H1 (cell line): ENCODE measurements around the gene IL21R. TPM values are rescaled to one million over a fixed set of nuclear protein-coding genes. Genes with fewer than 3 reads are reported as not detected.
A peak's percentile ranks its signal among the peaks of the same experiment; 100 is the strongest.

ENCODE experiments used
- CTCF ChIA-PET: fragments of 300-600 bp; sonication (Branson Sonifier 250); formaldehyde crosslinking; loops from one replicate; lab custom pipeline; 2021; ENCODE audit not compliant: partially characterized antibody; lab: Charles Lee
- POLR2A ChIA-PET: fragments of 300-600 bp; sonication (Branson Sonifier 250); formaldehyde crosslinking; loops from one replicate; lab custom pipeline; 2021; ENCODE audit warnings: inconsistent platforms; ENCODE audit not compliant: partially characterized antibody; lab: Charles Lee
- DNase-seq, 2 experiments: peaks; one replicate each; pipeline versions ENCODE4 v3.0.0 to v3.0.0-alpha.2; 2010 to 2022; ENCODE audit warnings: low spot score in 2 of 2, low read depth in 1 of 2, mixed read lengths in 1 of 2
- FAIRE-seq: peaks from 2 replicates; lab custom pipeline; 2011; peaks lifted over from hg19 to GRCh38; lab: Jason Lieb, UNC
- H2AFZ ChIP-seq: 2 replicates; pipeline ENCODE4 v1.8.1; 2012; ENCODE audit warnings: low read length, inconsistent platforms
- H2AK5ac ChIP-seq: 2 replicates; pipeline ENCODE4 v1.6.1; 2013; ENCODE audit warnings: low read depth, low read length
- H2BK120ac ChIP-seq: replicated peaks from 2 replicates; pipeline ENCODE3; 2013; ENCODE audit warnings: low read depth, low read length, inconsistent platforms
- H2BK12ac ChIP-seq: 2 replicates; pipeline ENCODE4 v1.6.1; 2013; ENCODE audit warnings: low read depth, low read length
- H2BK15ac ChIP-seq: 2 replicates; pipeline ENCODE4 v1.6.1; 2013; ENCODE audit warnings: low read length
- H2BK20ac ChIP-seq: 2 replicates; pipeline ENCODE4 v1.6.1; 2013; ENCODE audit warnings: low read length
- H2BK5ac ChIP-seq: 2 replicates; pipeline ENCODE4 v1.6.1; 2013; ENCODE audit warnings: low read depth, low read length
- H3K14ac ChIP-seq: 2 replicates; pipeline ENCODE4 v1.6.1; 2013; ENCODE audit warnings: inconsistent platforms; ENCODE audit not compliant: insufficient read length
- H3K18ac ChIP-seq: 2 replicates; pipeline ENCODE4 v1.6.1; 2013; ENCODE audit warnings: low read length; ENCODE audit errors: extremely low read depth
- H3K23ac ChIP-seq: 2 replicates; pipeline ENCODE4 v1.6.1; 2013; ENCODE audit warnings: inconsistent platforms; ENCODE audit not compliant: insufficient read length
- H3K23me2 ChIP-seq: 2 replicates; pipeline ENCODE4 v1.6.1; 2013; ENCODE audit warnings: low read depth, low read length
- H3K27ac ChIP-seq: 2 replicates; pipeline ENCODE4 v1.6.1; 2011; ENCODE audit warnings: low read depth, low read length, inconsistent platforms
- H3K27me3 ChIP-seq, 4 experiments: replicated peaks in 1 of 4; 1 replicate in 1 of 4; 2 replicates in 3 of 4; pipeline versions ENCODE4 v1.6.1 to v1.8.1; 2011 to 2013; ENCODE audit warnings: low read length in 3 of 4, mild to moderate bottlenecking in 3 of 4, inconsistent platforms in 2 of 4, mixed read lengths in 2 of 4, moderate library complexity in 1 of 4; ENCODE audit not compliant: control insufficient read depth in 3 of 4, insufficient read depth in 3 of 4; ENCODE audit errors: extremely low read depth in 1 of 4
- H3K36me3 ChIP-seq, 4 experiments: 2 replicates each; pipeline versions ENCODE4 v1.6.1 to v1.8.1; 2011 to 2013; ENCODE audit warnings: mild to moderate bottlenecking in 4 of 4, low read length in 3 of 4, moderate library complexity in 2 of 4, control low read depth in 1 of 4, inconsistent platforms in 1 of 4; ENCODE audit not compliant: insufficient read depth in 4 of 4, control insufficient read depth in 2 of 4
- H3K4ac ChIP-seq: replicated peaks from 2 replicates; pipeline ENCODE3; 2013; ENCODE audit warnings: low read length, low read depth, mixed read lengths, inconsistent platforms; ENCODE audit not compliant: insufficient read length
- H3K4me1 ChIP-seq, 4 experiments: replicated peaks in 1 of 4; 1 replicate in 1 of 4; 2 replicates in 3 of 4; pipeline versions ENCODE4 v1.6.1 to v1.8.1; 2011 to 2013; ENCODE audit warnings: low read length in 3 of 4, inconsistent platforms in 2 of 4, mixed read lengths in 1 of 4; ENCODE audit not compliant: insufficient read depth in 4 of 4, control insufficient read depth in 3 of 4
- H3K4me2 ChIP-seq, 2 experiments: 2 replicates each; pipeline versions ENCODE4 v1.6.1 to v1.8.1; 2011 to 2013; ENCODE audit warnings: low read depth in 2 of 2, low read length in 2 of 2, control low read depth in 1 of 2, inconsistent platforms in 1 of 2, mild to moderate bottlenecking in 1 of 2; ENCODE audit not compliant: insufficient read depth in 1 of 2
- H3K4me3 ChIP-seq, 4 experiments: fragments of 200-600, 300-600 bp in 1 of 4; sonication (generic), shearing (Covaris generic), sonication (Bioruptor Twin) in 1 of 4; 2 replicates each; pipeline versions ENCODE4 v1.5.1 to v1.8.1; 2011 to 2016; ENCODE audit warnings: low read length in 4 of 4, low read depth in 3 of 4, control low read depth in 2 of 4, inconsistent platforms in 2 of 4, mild to moderate bottlenecking in 2 of 4, mixed read lengths in 1 of 4, moderate library complexity in 1 of 4; ENCODE audit not compliant: insufficient read depth in 2 of 4; ENCODE audit errors: extremely low read depth in 1 of 4
- H3K56ac ChIP-seq: replicated peaks from 2 replicates; pipeline ENCODE3; 2013; ENCODE audit warnings: low read depth, mild to moderate bottlenecking, mixed read lengths, low read length, inconsistent platforms; ENCODE audit not compliant: insufficient read length
- H3K79me1 ChIP-seq: 2 replicates; pipeline ENCODE4 v1.6.1; 2013; ENCODE audit warnings: low read depth, low read length, control low read depth
- H3K79me2 ChIP-seq, 2 experiments: 2 replicates each; pipeline versions ENCODE4 v1.6.1 to v1.8.1; 2012 to 2013; ENCODE audit warnings: low read length in 2 of 2, mild to moderate bottlenecking in 2 of 2, inconsistent platforms in 1 of 2; ENCODE audit not compliant: insufficient read depth in 2 of 2, control insufficient read depth in 1 of 2
- H3K9ac ChIP-seq, 4 experiments: replicated peaks in 1 of 4; 1 replicate in 1 of 4; 2 replicates in 3 of 4; pipeline versions ENCODE4 v1.6.1 to v1.8.1; 2011 to 2013; ENCODE audit warnings: low read depth in 3 of 4, low read length in 3 of 4, control low read depth in 2 of 4, mild to moderate bottlenecking in 2 of 4, moderate library complexity in 2 of 4, inconsistent platforms in 1 of 4; ENCODE audit errors: extremely low read depth in 1 of 4
- H3K9me3 ChIP-seq, 2 experiments: 2 replicates each; pipeline versions ENCODE4 v1.6.1 to v1.8.1; 2012 to 2013; ENCODE audit warnings: mild to moderate bottlenecking in 2 of 2, moderate library complexity in 2 of 2, control low read depth in 1 of 2, inconsistent platforms in 1 of 2, low read depth in 1 of 2, low read length in 1 of 2, mixed read lengths in 1 of 2; ENCODE audit not compliant: insufficient read depth in 2 of 2
- H4K20me1 ChIP-seq, 2 experiments: replicated peaks in 1 of 2; 2 replicates each; pipeline versions ENCODE3 to v1.8.1; 2011 to 2013; ENCODE audit warnings: inconsistent platforms in 2 of 2, low read length in 2 of 2, mild to moderate bottlenecking in 1 of 2; ENCODE audit not compliant: insufficient read depth in 2 of 2, control insufficient read depth in 1 of 2
- H4K5ac ChIP-seq: 2 replicates; pipeline ENCODE4 v1.6.1; 2013; ENCODE audit warnings: low read length, low read depth, mixed read lengths, inconsistent platforms; ENCODE audit not compliant: insufficient read length
- H4K8ac ChIP-seq: 2 replicates; pipeline ENCODE4 v1.8.0; 2013; ENCODE audit warnings: mild to moderate bottlenecking, moderate library complexity, low read length, inconsistent platforms; ENCODE audit not compliant: insufficient read depth; ENCODE audit errors: extremely low read depth
- H4K91ac ChIP-seq: replicated peaks from 2 replicates; pipeline ENCODE3; 2013; ENCODE audit warnings: low read length, mixed read lengths, inconsistent platforms; ENCODE audit not compliant: insufficient read length
- EP300 ChIP-seq, 2 experiments: IDR thresholded peaks; 1 replicate in 1 of 2; 2 replicates in 1 of 2; pipeline ENCODE4 v1.6.1; 2011 to 2012; ENCODE audit warnings: low read depth in 2 of 2, low read length in 2 of 2, mild to moderate bottlenecking in 2 of 2, borderline replicate concordance in 1 of 2, inconsistent platforms in 1 of 2, moderate library complexity in 1 of 2
- KDM1A ChIP-seq: fragments of 200-600, 300-600 bp; sonication (generic); IDR thresholded peaks from 2 replicates; pipeline ENCODE4 v1.7.1; 2016; ENCODE audit warnings: mild to moderate bottlenecking, low read length, borderline replicate concordance
- MAFK ChIP-seq: IDR thresholded peaks from 2 replicates; pipeline ENCODE4 v1.6.1; 2012; ENCODE audit warnings: low read depth, mild to moderate bottlenecking, improper control_type of control experiment, low read length
- WGBS, 2 experiments: shearing (Covaris generic) in 1 of 2; methylation state at CpG; one replicate each; pipeline versions ENCODE4 v1.1.6 to v1.1.7; 2013 to 2015; ENCODE audit warnings: low lambda C conversion rate in 2 of 2, mixed read lengths in 2 of 2, inconsistent platforms in 1 of 2, low coverage in 1 of 2, missing lambda C conversion rate in 1 of 2; ENCODE audit not compliant: insufficient replicate concordance in 2 of 2, insufficient coverage in 1 of 2, insufficient read length in 1 of 2; ENCODE audit errors: extremely low coverage in 1 of 2, missing lambda C conversion rate in 1 of 2; 5-methylcytosine and 5-hydroxymethylcytosine counted together
- polyA plus RNA-seq, 7 experiments: library from polyadenylated mRNA; depleted of rRNA in 3 of 7; stranded (reverse) in 5 of 7; unstranded in 2 of 7; fragments of >200 nt in 5 of 7; fragments of 200-250 nt in 2 of 7; gene quantifications; 1 replicate in 5 of 7; 2 replicates in 1 of 7; 4 replicates in 1 of 7; pipeline versions ENCODE4 v1.2.1 to v1.2.3, GENCODE V29; 2011 to 2013; ENCODE audit warnings: missing spikeins in 2 of 7, mixed read lengths in 2 of 7
- total RNA-seq: library from RNA; stranded (reverse); fragmentation: NEBNext Ultra II Directional; extraction: Animal tissue kit (Norgen Biotek cat#: 25700); gene quantifications from 2 replicates; pipeline ENCODE4 v1.2.1, GENCODE V29; 2021
- TF ChIP-seq, protein P1 (sequence below), 3 experiments: IDR thresholded peaks; 1 replicate in 2 of 3; 2 replicates in 1 of 3; pipeline versions ENCODE4 v1.5.1 to v1.6.1; 2011; ENCODE audit warnings: low read length in 3 of 3, mild to moderate bottlenecking in 3 of 3, inconsistent platforms in 2 of 3, low read depth in 1 of 3, moderate library complexity in 1 of 3; ENCODE audit not compliant: insufficient read depth in 1 of 3; ENCODE audit errors: control extremely low read depth in 1 of 3

Gene IL21R
- total and polyA plus RNA-seq, 2 of the 8 experiments (the other 6 are each of a cell fraction or from before 2014, with no cell fraction given), result 0.34 to 0.70 TPM

- Histone ChIP-seq H3K23ac (no peak overlapping the region), H3K4me1 (no peaks in the 10 kb centered on the region), H2BK15ac (no peak overlapping the region), H4K20me1 (no peaks in the 10 kb centered on the region), H3K4me3 (no peak overlapping the region), H2AK5ac (0 out of 2 replicates have a peak overlapping the region, but pooled peaks have one; percentile 7), H2AFZ (no peak overlapping the region), H2BK120ac (no peak overlapping the region), H4K8ac (no peak overlapping the region), H3K9me3 (peaks cover 2 to 4% of the 10 kb centered on the region in 2 experiments; a peak in 1 of 4 replicates), H4K5ac (no peak overlapping the region), H3K79me2 (no peaks in the 10 kb centered on the region), H3K27ac (no peak overlapping the region), H3K79me1 (no peaks in the 10 kb centered on the region), H3K36me3 (no peaks in the 10 kb centered on the region), H2BK20ac (no peak overlapping the region), H3K9ac (no peak overlapping the region), H3K4me2 (no peak overlapping the region), H3K18ac (no peak overlapping the region), H4K91ac (no peak overlapping the region), H2BK12ac (no peak overlapping the region), H2BK5ac (no peak overlapping the region), H3K56ac (no peak overlapping the region), H3K14ac (no peak overlapping the region), H3K27me3 (no peaks in the 10 kb centered on the region), H3K4ac (no peak overlapping the region), H3K23me2 (no peaks in the 10 kb centered on the region)
- peak in 1 of 2 experiments; percentile 38 for DNase-seq
- 75% methylated on average over 7 of the region's 7 CpGs; no CpG with 5 or more reads in 1 of the 2 experiments for WGBS, 2 experiments
- ChIA-PET CTCF (interaction anchor here (1.0 to 1.5 kb wide), 3 partner anchors 11 to 98 kb away, joined by 3 to 4 read pairs (median 4); no protein-coding TSS in a partner anchor), POLR2A (no interaction called here)
- no peak for FAIRE-seq
- peak; percentile 23; the same call in 1 of the 2 replicates for TF ChIP-seq KDM1A
- TF ChIP-seq MAFK, result no peak
- no peak for TF ChIP-seq EP300 (IDR thresholded peaks at IDR 0.05; ENCODE audit: borderline replicate concordance in 1 of 2, low read depth in 2 of 2, low read length in 2 of 2)
- TF ChIP-seq, protein P1, sequence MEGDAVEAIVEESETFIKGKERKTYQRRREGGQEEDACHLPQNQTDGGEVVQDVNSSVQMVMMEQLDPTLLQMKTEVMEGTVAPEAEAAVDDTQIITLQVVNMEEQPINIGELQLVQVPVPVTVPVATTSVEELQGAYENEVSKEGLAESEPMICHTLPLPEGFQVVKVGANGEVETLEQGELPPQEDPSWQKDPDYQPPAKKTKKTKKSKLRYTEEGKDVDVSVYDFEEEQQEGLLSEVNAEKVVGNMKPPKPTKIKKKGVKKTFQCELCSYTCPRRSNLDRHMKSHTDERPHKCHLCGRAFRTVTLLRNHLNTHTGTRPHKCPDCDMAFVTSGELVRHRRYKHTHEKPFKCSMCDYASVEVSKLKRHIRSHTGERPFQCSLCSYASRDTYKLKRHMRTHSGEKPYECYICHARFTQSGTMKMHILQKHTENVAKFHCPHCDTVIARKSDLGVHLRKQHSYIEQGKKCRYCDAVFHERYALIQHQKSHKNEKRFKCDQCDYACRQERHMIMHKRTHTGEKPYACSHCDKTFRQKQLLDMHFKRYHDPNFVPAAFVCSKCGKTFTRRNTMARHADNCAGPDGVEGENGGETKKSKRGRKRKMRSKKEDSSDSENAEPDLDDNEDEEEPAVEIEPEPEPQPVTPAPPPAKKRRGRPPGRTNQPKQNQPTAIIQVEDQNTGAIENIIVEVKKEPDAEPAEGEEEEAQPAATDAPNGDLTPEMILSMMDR (IDR thresholded peaks at IDR 0.05; ENCODE audit: control extremely low read depth in 1 of 3, insufficient read depth in 1 of 3, low read depth in 1 of 3, low read length in 3 of 3), result peak in 1 of 3 experiments; percentile 5; a peak in 1 of 4 replicates
Observed at GRCh38 chr16:27426423-27427408, 24.7 kb downstream of the IL21R start.
